Esophagus muscularis mucosa (tissue), 4 donors: ENCODE results near the gene KLHL4.

ENCODE experiments used
- EP300 ChIP-seq: sonication (generic); formaldehyde crosslinking; IDR thresholded peaks from one replicate; pipeline ENCODE4 v1.6.1; 2017; ENCODE audit warnings: antibody characterized with exemption
- POLR2A ChIP-seq: fragments of 450-650 bp; IDR thresholded peaks from one replicate; pipeline ENCODE4 v1.6.1; 2017; ENCODE audit warnings: antibody characterized with exemption, moderate library complexity, mild to moderate bottlenecking, low read depth
- POLR2AphosphoS5 ChIP-seq, 2 donors: sonication (generic); formaldehyde crosslinking; IDR thresholded peaks; one replicate each; pipeline ENCODE4 v1.6.1; 2017; ENCODE audit warnings: antibody characterized with exemption in 2 of 2
- TF ChIP-seq, protein P1 (sequence below), 3 experiments: fragments of 200-600 bp in 2 of 3; fragments of 450-650 bp in 1 of 3; sonication (generic) in 2 of 3; IDR thresholded peaks; one replicate each; pipeline ENCODE4 v1.5.1; 2017 to 2019; ENCODE audit warnings: antibody characterized with exemption in 3 of 3, mild to moderate bottlenecking in 2 of 3, moderate library complexity in 1 of 3

DNA sequence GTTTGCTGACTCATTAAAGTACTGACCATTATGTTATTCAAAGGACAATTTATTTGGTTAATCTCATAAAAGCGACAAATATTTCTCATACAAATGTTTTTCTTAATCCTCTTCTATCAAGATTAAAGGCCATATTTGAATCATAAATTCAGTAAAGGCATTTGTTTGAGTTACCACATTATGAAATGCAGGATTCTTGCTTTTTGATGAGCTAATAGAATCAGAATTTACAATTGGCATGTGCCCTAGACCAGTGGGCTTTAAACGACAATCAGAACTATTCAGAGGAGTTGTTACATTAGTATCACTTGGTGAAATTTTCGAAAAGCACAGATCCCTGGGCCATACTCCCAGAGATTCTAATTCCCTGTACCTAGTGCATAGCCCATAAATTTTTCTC, 55.3 kb downstream of the KLHL4 start:
- TF ChIP-seq POLR2A (no peak), POLR2AphosphoS5 (IDR thresholded peaks at IDR 0.05) (no peak), EP300 (no peak)
- TF ChIP-seq, protein P1, sequence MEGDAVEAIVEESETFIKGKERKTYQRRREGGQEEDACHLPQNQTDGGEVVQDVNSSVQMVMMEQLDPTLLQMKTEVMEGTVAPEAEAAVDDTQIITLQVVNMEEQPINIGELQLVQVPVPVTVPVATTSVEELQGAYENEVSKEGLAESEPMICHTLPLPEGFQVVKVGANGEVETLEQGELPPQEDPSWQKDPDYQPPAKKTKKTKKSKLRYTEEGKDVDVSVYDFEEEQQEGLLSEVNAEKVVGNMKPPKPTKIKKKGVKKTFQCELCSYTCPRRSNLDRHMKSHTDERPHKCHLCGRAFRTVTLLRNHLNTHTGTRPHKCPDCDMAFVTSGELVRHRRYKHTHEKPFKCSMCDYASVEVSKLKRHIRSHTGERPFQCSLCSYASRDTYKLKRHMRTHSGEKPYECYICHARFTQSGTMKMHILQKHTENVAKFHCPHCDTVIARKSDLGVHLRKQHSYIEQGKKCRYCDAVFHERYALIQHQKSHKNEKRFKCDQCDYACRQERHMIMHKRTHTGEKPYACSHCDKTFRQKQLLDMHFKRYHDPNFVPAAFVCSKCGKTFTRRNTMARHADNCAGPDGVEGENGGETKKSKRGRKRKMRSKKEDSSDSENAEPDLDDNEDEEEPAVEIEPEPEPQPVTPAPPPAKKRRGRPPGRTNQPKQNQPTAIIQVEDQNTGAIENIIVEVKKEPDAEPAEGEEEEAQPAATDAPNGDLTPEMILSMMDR (IDR thresholded peaks at IDR 0.05), result no peak
